ENCODE data around the gene JMJD1C.

Gene JMJD1C

GRCh38 chr10:63487990-63488389, 22.2 kb upstream of the JMJD1C start:
- no peak overlapping the region for H3K27ac ChIP-seq
- H3K4me3 ChIP-seq, result no peak overlapping the region

- no peak overlapping the region for H3K4me3 ChIP-seq
- no peak overlapping the region for H3K27ac ChIP-seq
Observed at GRCh38 chr10:63483983-63484382, 18.2 kb upstream of the JMJD1C start.

GRCh38 chr10:63481815-63482421, 16.1 kb upstream of the JMJD1C start:
- Histone ChIP-seq H3K27ac (no peak overlapping the region), H3K4me3 (no peak overlapping the region)

- H3K27ac ChIP-seq, result no peak overlapping the region
- no peak overlapping the region for H3K4me3 ChIP-seq
Observed at GRCh38 chr10:63480237-63480636, 14.5 kb upstream of the JMJD1C start.

GRCh38 chr10:63478564-63478963, 12.8 kb upstream of the JMJD1C start:
- H3K27ac ChIP-seq, result no peak overlapping the region

GRCh38 chr10:63477927-63478326, 12.2 kb upstream of the JMJD1C start:
- H3K4me3 ChIP-seq, result no peak overlapping the region
- no peak overlapping the region for H3K27ac ChIP-seq

More at GRCh38 chr10:63478564-63478963, 12.8 kb upstream of the JMJD1C start:
- H3K4me3 ChIP-seq, result no peak overlapping the region

- H3K27ac ChIP-seq, result no peak overlapping the region
- no peak overlapping the region for H3K4me3 ChIP-seq
Observed at GRCh38 chr10:63474488-63474887, 8.7 kb upstream of the JMJD1C start.

GRCh38 chr10:63470928-63471327, 5.2 kb upstream of the JMJD1C start:
- no peak overlapping the region for H3K4me3 ChIP-seq
- H3K27ac ChIP-seq, result no peak overlapping the region

- H3K4me3 ChIP-seq, result no peak overlapping the region
- H3K27ac ChIP-seq, result no peak overlapping the region
Observed at GRCh38 chr10:63468947-63469346, 3.2 kb upstream of the JMJD1C start.

- H3K27ac ChIP-seq, result no peak overlapping the region
- H3K4me3 ChIP-seq, result no peak overlapping the region
Observed at GRCh38 chr10:63467841-63468240, 2.1 kb upstream of the JMJD1C start.

GRCh38 chr10:63466144-63466935, 563 bp upstream of the JMJD1C start:
- Histone ChIP-seq H3K4me3 (peak overlapping the region; percentile 57 to 92 (median 75)), H3K27ac (peak overlapping the region; percentile 3 to 95 (median 82))

- Histone ChIP-seq H3K27ac (peak overlapping the region in 20 of 21 experiments; percentile 39 to 95 (median 82)), H3K4me3 (peak overlapping the region; percentile 57 to 92 (median 75))
Observed at GRCh38 chr10:63464402-63465292, 1.1 kb downstream of the JMJD1C start.

- Histone ChIP-seq H3K4me3 (no peak overlapping the region), H3K27ac (no peak overlapping the region)
Observed at GRCh38 chr10:63462442-63462841, 3.3 kb downstream of the JMJD1C start.

- Histone ChIP-seq H3K27ac (no peak overlapping the region), H3K4me3 (no peak overlapping the region)
Observed at GRCh38 chr10:63458177-63458576, 7.6 kb downstream of the JMJD1C start.

- Histone ChIP-seq H3K4me3 (no peak overlapping the region), H3K27ac (no peak overlapping the region)
Observed at GRCh38 chr10:63457594-63457993, 8.2 kb downstream of the JMJD1C start.

- no peak overlapping the region for H3K27ac ChIP-seq
- no peak overlapping the region for H3K4me3 ChIP-seq
Observed at GRCh38 chr10:63456437-63457210, 9.2 kb downstream of the JMJD1C start.

- Histone ChIP-seq H3K27ac (no peak overlapping the region), H3K4me3 (no peak overlapping the region)
Observed at GRCh38 chr10:63455507-63455906, 10.3 kb downstream of the JMJD1C start.

GRCh38 chr10:63454631-63455030, 11.1 kb downstream of the JMJD1C start:
- H3K4me3 ChIP-seq, result no peak overlapping the region
- no peak overlapping the region for H3K27ac ChIP-seq

GRCh38 chr10:63452524-63452923, 13.3 kb downstream of the JMJD1C start:
- H3K4me3 ChIP-seq, result no peak overlapping the region
- no peak overlapping the region for H3K27ac ChIP-seq

All from skin epidermis (tissue), 12 donors.